Measurements from ENCODE around the gene LY6G5B.

LY6G5B gene

DNA sequence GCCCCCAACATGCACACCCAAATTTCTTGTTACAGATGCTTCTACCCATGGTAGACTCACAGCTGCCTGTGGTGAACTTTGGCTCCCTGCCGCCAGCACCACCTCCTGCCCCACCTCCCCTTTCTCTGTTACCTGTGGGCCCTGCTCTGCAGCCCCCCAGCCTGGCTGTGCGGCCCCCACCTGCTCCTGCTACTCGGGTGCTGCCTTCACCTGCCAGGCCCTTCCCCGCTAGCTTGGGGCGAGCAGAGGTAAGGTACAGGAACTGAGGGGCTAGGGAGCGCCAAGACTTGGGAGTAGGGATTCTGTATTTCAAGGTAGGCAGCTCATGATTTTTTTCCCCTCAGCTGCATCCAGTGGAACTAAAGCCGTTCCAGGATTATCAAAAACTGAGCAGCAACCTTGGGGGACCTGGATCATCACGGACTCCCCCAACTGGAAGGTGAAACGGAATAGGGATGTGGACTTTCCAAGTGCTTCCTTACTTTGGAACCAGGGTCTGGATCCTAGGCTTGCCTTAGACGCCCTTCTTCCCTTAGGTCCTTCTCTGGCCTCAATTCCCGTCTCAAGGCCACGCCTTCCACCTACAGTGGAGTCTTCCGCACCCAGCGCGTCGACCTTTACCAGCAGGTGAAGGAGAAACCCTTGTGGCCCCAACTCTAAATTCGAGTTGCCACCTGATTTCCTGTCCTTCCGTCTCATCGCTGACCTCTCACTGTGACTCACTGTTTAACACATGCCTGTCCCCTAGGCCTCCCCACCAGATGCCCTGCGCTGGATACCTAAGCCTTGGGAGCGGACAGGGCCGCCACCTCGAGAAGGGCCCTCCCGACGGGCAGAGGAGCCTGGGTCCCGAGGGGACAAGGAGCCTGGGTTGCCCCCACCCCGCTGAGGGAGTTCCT, 32.8 kb upstream of the LY6G5B start:
- H3K4me3 ChIP-seq (ENCODE audit: low read length): no peak overlapping the region
- H4K20me1 ChIP-seq (ENCODE audit: insufficient read depth, low read length): no peaks in the 10 kb centered on the region
- H3K79me2 ChIP-seq (ENCODE audit: low read length): peaks cover 14% of the 10 kb centered on the region
- H3K36me3 ChIP-seq (replicated peaks; ENCODE audit: insufficient read depth, low read length): no peaks in the 10 kb centered on the region
- no peak overlapping the region for H2AFZ ChIP-seq (ENCODE audit: low read length)
- H3K4me1 ChIP-seq (ENCODE audit: low read length): no peaks in the 10 kb centered on the region
- H3K27ac ChIP-seq (ENCODE audit: low read length): no peak overlapping the region
- DNase-seq: no peak
- no peaks in the 10 kb centered on the region for H3K9me3 ChIP-seq (replicated peaks; ENCODE audit: insufficient read depth, low read length)
- TF ChIP-seq EZH2 (optimal IDR thresholded peaks at IDR 0.05; ENCODE audit: low read depth, low read length): no peak
- TF ChIP-seq, protein P1, sequence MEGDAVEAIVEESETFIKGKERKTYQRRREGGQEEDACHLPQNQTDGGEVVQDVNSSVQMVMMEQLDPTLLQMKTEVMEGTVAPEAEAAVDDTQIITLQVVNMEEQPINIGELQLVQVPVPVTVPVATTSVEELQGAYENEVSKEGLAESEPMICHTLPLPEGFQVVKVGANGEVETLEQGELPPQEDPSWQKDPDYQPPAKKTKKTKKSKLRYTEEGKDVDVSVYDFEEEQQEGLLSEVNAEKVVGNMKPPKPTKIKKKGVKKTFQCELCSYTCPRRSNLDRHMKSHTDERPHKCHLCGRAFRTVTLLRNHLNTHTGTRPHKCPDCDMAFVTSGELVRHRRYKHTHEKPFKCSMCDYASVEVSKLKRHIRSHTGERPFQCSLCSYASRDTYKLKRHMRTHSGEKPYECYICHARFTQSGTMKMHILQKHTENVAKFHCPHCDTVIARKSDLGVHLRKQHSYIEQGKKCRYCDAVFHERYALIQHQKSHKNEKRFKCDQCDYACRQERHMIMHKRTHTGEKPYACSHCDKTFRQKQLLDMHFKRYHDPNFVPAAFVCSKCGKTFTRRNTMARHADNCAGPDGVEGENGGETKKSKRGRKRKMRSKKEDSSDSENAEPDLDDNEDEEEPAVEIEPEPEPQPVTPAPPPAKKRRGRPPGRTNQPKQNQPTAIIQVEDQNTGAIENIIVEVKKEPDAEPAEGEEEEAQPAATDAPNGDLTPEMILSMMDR (IDR thresholded peaks at IDR 0.05; ENCODE audit: low read length): no peak
- no peak for TF ChIP-seq EZH2phosphoT487 (IDR thresholded peaks at IDR 0.05; ENCODE audit: low read length)
- H3K9me2 ChIP-seq (replicated peaks; ENCODE audit: insufficient read depth, low read length): no peaks in the 10 kb centered on the region
- H3K4me2 ChIP-seq (ENCODE audit: low read depth, low read length): no peak overlapping the region
- H3K9ac ChIP-seq (ENCODE audit: low read length): no peak overlapping the region
- no peaks in the 10 kb centered on the region for H3K27me3 ChIP-seq (replicated peaks; ENCODE audit: insufficient read depth, low read length)
- peaks cover 34% of the 10 kb centered on the region for H3F3A ChIP-seq (ENCODE audit: insufficient read depth, low read length)

GRCh38 chr6:31639043-31639442, 30.7 kb upstream of the LY6G5B start:
- no peaks in the 10 kb centered on the region for H3K36me3 ChIP-seq (replicated peaks; ENCODE audit: insufficient read depth, low read length)
- TF ChIP-seq EZH2phosphoT487 (IDR thresholded peaks at IDR 0.05; ENCODE audit: low read length) (no peak), EZH2 (optimal IDR thresholded peaks at IDR 0.05; ENCODE audit: low read depth, low read length) (no peak)
- TF ChIP-seq, protein P1 (IDR thresholded peaks at IDR 0.05; ENCODE audit: low read length): no peak
- H3K4me1 ChIP-seq (ENCODE audit: low read length): no peaks in the 10 kb centered on the region
- no peaks in the 10 kb centered on the region for H4K20me1 ChIP-seq (ENCODE audit: insufficient read depth, low read length)
- H3K4me2 ChIP-seq (ENCODE audit: low read depth, low read length): no peak overlapping the region
- no peak overlapping the region for H3K27ac ChIP-seq (ENCODE audit: low read length)
- H3K27me3 ChIP-seq (replicated peaks; ENCODE audit: insufficient read depth, low read length): no peaks in the 10 kb centered on the region
- DNase-seq: no peak
- no peaks in the 10 kb centered on the region for H3K9me2 ChIP-seq (replicated peaks; ENCODE audit: insufficient read depth, low read length)
- peaks cover 34% of the 10 kb centered on the region for H3F3A ChIP-seq (ENCODE audit: insufficient read depth, low read length)
- no peak overlapping the region for H3K4me3 ChIP-seq (ENCODE audit: low read length)
- H3K79me2 ChIP-seq (ENCODE audit: low read length): no peaks in the 10 kb centered on the region
- no peak overlapping the region for H3K9ac ChIP-seq (ENCODE audit: low read length)
- H2AFZ ChIP-seq (ENCODE audit: low read length): no peak overlapping the region
- no peaks in the 10 kb centered on the region for H3K9me3 ChIP-seq (replicated peaks; ENCODE audit: insufficient read depth, low read length)

GRCh38 chr6:31639449-31639861, 30.3 kb upstream of the LY6G5B start:
- H3K4me3 ChIP-seq (ENCODE audit: low read length): no peak overlapping the region
- DNase-seq: no peak
- H3K36me3 ChIP-seq (replicated peaks; ENCODE audit: insufficient read depth, low read length): no peaks in the 10 kb centered on the region
- TF ChIP-seq, protein P1 (IDR thresholded peaks at IDR 0.05; ENCODE audit: low read length): no peak
- TF ChIP-seq EZH2phosphoT487 (IDR thresholded peaks at IDR 0.05; ENCODE audit: low read length) (no peak), EZH2 (optimal IDR thresholded peaks at IDR 0.05; ENCODE audit: low read depth, low read length) (no peak)
- H3K9me2 ChIP-seq (replicated peaks; ENCODE audit: insufficient read depth, low read length): no peaks in the 10 kb centered on the region
- H3K9ac ChIP-seq (ENCODE audit: low read length): no peak overlapping the region
- no peak overlapping the region for H2AFZ ChIP-seq (ENCODE audit: low read length)
- no peaks in the 10 kb centered on the region for H3K9me3 ChIP-seq (replicated peaks; ENCODE audit: insufficient read depth, low read length)
- no peaks in the 10 kb centered on the region for H4K20me1 ChIP-seq (ENCODE audit: insufficient read depth, low read length)
- no peaks in the 10 kb centered on the region for H3K4me1 ChIP-seq (ENCODE audit: low read length)
- H3K27ac ChIP-seq (ENCODE audit: low read length): no peak overlapping the region
- H3K79me2 ChIP-seq (ENCODE audit: low read length): no peaks in the 10 kb centered on the region
- no peaks in the 10 kb centered on the region for H3K27me3 ChIP-seq (replicated peaks; ENCODE audit: insufficient read depth, low read length)
- H3F3A ChIP-seq (ENCODE audit: insufficient read depth, low read length): peaks cover 34% of the 10 kb centered on the region
- H3K4me2 ChIP-seq (ENCODE audit: low read depth, low read length): no peak overlapping the region
